A549 (cell line): ENCODE measurements around the gene NXF2. TPM values are rescaled to one million over a fixed set of nuclear protein-coding genes. Genes with fewer than 3 reads are reported as not detected.

Experiments used
- ATAC-seq, 2 experiments: fragments of 200-7000 bp in 1 of 2; fragments of >200 bp in 1 of 2; cut with Nextera tagmentation in 1 of 2; cut with Tn5 transposase in 1 of 2; 3 replicates each; pipeline versions ENCODE4 v1.8.0 to v1.9.1; 2018 to 2020; ENCODE audit warnings: mild to moderate bottlenecking in 1 of 2, moderate library complexity in 1 of 2
- CTCF ChIA-PET: fragments of 300-600 bp; sonication (Branson Sonifier 250); formaldehyde crosslinking; extraction: SDS; loops from one replicate; lab custom pipeline; 2021; ENCODE audit warnings: antibody characterized with exemption, inconsistent platforms; lab: Yijun Ruan, JAX
- POLR2A ChIA-PET: fragments of 350-600 bp; formaldehyde crosslinking; extraction: SDS; loops from one replicate; lab custom pipeline; 2021; ENCODE audit warnings: antibody characterized with exemption, inconsistent platforms; lab: Yijun Ruan, JAX
- DNase-seq, 2 experiments: peaks; one replicate each; pipeline versions ENCODE4 v3.0.0 to v3.0.0-alpha.2; 2011 to 2016; ENCODE audit warnings: low read depth in 1 of 2, low spot score in 1 of 2
- FAIRE-seq: peaks from 2 replicates; lab custom pipeline; 2011; peaks lifted over from hg19 to GRCh38; lab: Jason Lieb, UNC
- H3K27ac ChIP-seq, 2 experiments: fragments of >200 bp; sonication (Bioruptor Twin); formaldehyde crosslinking; 3 replicates each; pipeline ENCODE4 v1.5.1; 2016 to 2017
- H3K4me1 ChIP-seq: fragments of >200 bp; sonication (Bioruptor Twin); formaldehyde crosslinking; 3 replicates; pipeline ENCODE4 v1.6.1; 2016
- H3K4me2 ChIP-seq: fragments of >200 bp; sonication (Bioruptor Twin); formaldehyde crosslinking; 3 replicates; pipeline ENCODE4 v1.6.1; 2016
- H3K4me3 ChIP-seq: fragments of >200 bp; sonication (Bioruptor Twin); formaldehyde crosslinking; 3 replicates; pipeline ENCODE4 v1.5.1; 2016
- H3K9me3 ChIP-seq: fragments of >200 bp; sonication (Bioruptor Twin); formaldehyde crosslinking; 3 replicates; pipeline ENCODE4 v1.6.1; 2016
- CTCF ChIP-seq: fragments of >200 bp; sonication (Bioruptor Twin); formaldehyde crosslinking; IDR thresholded peaks from 3 replicates; pipeline ENCODE4 v1.5.1; 2016
- HDAC2 ChIP-seq: fragments of 200-600 bp; sonication (generic); IDR thresholded peaks from 2 replicates; pipeline ENCODE4 v1.6.1; 2016
- HES2 ChIP-seq: fragments of >200 bp; sonication (Bioruptor Twin); formaldehyde crosslinking; IDR thresholded peaks from 2 replicates; pipeline ENCODE4 v1.6.1; 2016
- MAFK ChIP-seq: fragments of 450-650 bp; IDR thresholded peaks from 2 replicates; pipeline ENCODE4 v1.6.1; 2014; ENCODE audit not compliant: partially characterized antibody
- MAZ ChIP-seq: fragments of 150-350 bp; IDR thresholded peaks from 2 replicates; pipeline ENCODE4 v1.6.1; 2014; ENCODE audit warnings: antibody characterized with exemption, low read depth, low read length, borderline replicate concordance
- NFE2L2 ChIP-seq: fragments of 150-350 bp; conservative IDR thresholded peaks from 2 replicates; pipeline ENCODE4 v1.6.1; 2014; ENCODE audit warnings: low read length
- POLR2AphosphoS2 ChIP-seq: conservative IDR thresholded peaks from 2 replicates; pipeline ENCODE4 v1.6.1; 2012; ENCODE audit warnings: low read length, improper control_type of control experiment, inconsistent platforms
- RAD21 ChIP-seq, 2 experiments: fragments of >200 bp in 1 of 2; sonication (Bioruptor Twin) in 1 of 2; formaldehyde crosslinking in 1 of 2; IDR thresholded peaks in 1 of 2; conservative IDR thresholded peaks in 1 of 2; 2 replicates in 1 of 2; 3 replicates in 1 of 2; pipeline ENCODE4 v1.6.1; 2012 to 2018; ENCODE audit warnings: inconsistent platforms in 1 of 2
- REST ChIP-seq: fragments of 200-600 bp; sonication (generic); IDR thresholded peaks from 2 replicates; pipeline ENCODE4 v1.6.1; 2016; ENCODE audit warnings: antibody characterized with exemption, mild to moderate bottlenecking, moderate library complexity
- RNF2 ChIP-seq: fragments of 200-600 bp; sonication (generic); IDR thresholded peaks from 2 replicates; pipeline ENCODE4 v1.6.1; 2016; ENCODE audit warnings: low read depth, mild to moderate bottlenecking, antibody characterized with exemption, moderate library complexity, borderline replicate concordance
- SMC3 ChIP-seq: fragments of >200 bp; sonication (Bioruptor Twin); formaldehyde crosslinking; IDR thresholded peaks from 3 replicates; pipeline ENCODE4 v1.6.1; 2018; ENCODE audit warnings: inconsistent platforms
- ZFP36 ChIP-seq: fragments of 450-650 bp; IDR thresholded peaks from 2 replicates; pipeline ENCODE4 v1.6.1; 2014; ENCODE audit warnings: borderline replicate concordance; ENCODE audit not compliant: partially characterized antibody
- ZSCAN20 ChIP-seq: fragments of 250-450 bp; sonication (Bioruptor Pico); IDR thresholded peaks from 2 replicates; pipeline ENCODE4 v1.8.0; 2022; ENCODE audit warnings: mild to moderate bottlenecking, moderate library complexity
- WGBS: methylation state at CpG from one replicate; pipeline ENCODE4 v1.1.6; 2017; ENCODE audit errors: missing lambda C conversion rate; 5-methylcytosine and 5-hydroxymethylcytosine counted together
- polyA plus RNA-seq, 4 experiments: library from polyadenylated mRNA; depleted of rRNA in 3 of 4; stranded (reverse); fragments of >200 nt; fragmentation: RNase III in 1 of 4; extraction: RNeasy Plus Mini Kit Qiagen cat#74134 plus additional on column Dnase treatment in 1 of 4; gene quantifications; 2 replicates in 3 of 4; 3 replicates in 1 of 4; pipeline ENCODE4 v1.2.3, GENCODE V29; 2011 to 2017

NXF2 gene
- polyA plus RNA-seq, 2 of the 4 experiments (the other 2 are of a cell fraction) = not detected

- DNase-seq = no peak
- no peak for ATAC-seq
- no peak for FAIRE-seq
- Histone ChIP-seq H3K27ac (no peak overlapping the region), H3K4me3 (no peak overlapping the region), H3K9me3 (no peaks in the 10 kb centered on the region), H3K4me1 (no peaks in the 10 kb centered on the region), H3K4me2 (no peak overlapping the region)
- ChIA-PET POLR2A (no interaction called here), CTCF (interaction anchor here (1.5 kb wide), 1 partner anchor 561 kb away, joined by 3 read pairs; no protein-coding TSS in a partner anchor)
- 21% methylated on average over 3 of the region's 19 CpGs for WGBS
- TF ChIP-seq MAZ (no peak), RNF2 (no peak), ZSCAN20 (CRISPR knock-in tag) (no peak), HDAC2 (no peak)
These were observed 92.6 kb downstream of the NXF2 start for GRCh38 chrX:102339312-102340298.

GRCh38 chrX:102341867-102342266, 94.9 kb downstream of the NXF2 start:
- Histone ChIP-seq H3K9me3 (no peaks in the 10 kb centered on the region), H3K27ac (no peak overlapping the region), H3K4me1 (no peaks in the 10 kb centered on the region), H3K4me3 (no peak overlapping the region), H3K4me2 (no peak overlapping the region)
- no peak for ATAC-seq
- TF ChIP-seq RAD21 (conservative IDR thresholded peaks at IDR 0.05 in 1 of 2, IDR thresholded peaks at IDR 0.05 in 1 of 2) = peak; percentile 4 to 10; a peak in 1 of 5 replicates
- TF ChIP-seq NFE2L2 = no peak
- TF ChIP-seq ZFP36 = no peak
- TF ChIP-seq MAFK = no peak
- CTCF ChIA-PET = no interaction called here
- POLR2A ChIA-PET = no interaction called here
- no peak for FAIRE-seq
- DNase-seq = no peak
- WGBS = 0% methylated on average over 2 of the region's 2 CpGs

GRCh38 chrX:102345916-102346315, 98.9 kb downstream of the NXF2 start:
- H3K4me1 ChIP-seq = no peaks in the 10 kb centered on the region
- no peaks in the 10 kb centered on the region for H3K9me3 ChIP-seq
- FAIRE-seq = peak; percentile 51

More at GRCh38 chrX:102345916-102346315, 98.9 kb downstream of the NXF2 start:
- H3K4me3 ChIP-seq = no peak overlapping the region
- CTCF ChIA-PET = no interaction called here
- no peak for TF ChIP-seq HES2
- no peak for TF ChIP-seq ZSCAN20 (CRISPR knock-in tag)
- peak; percentile 22 to 28; a peak in 2 of 5 replicates for TF ChIP-seq RAD21 (conservative IDR thresholded peaks at IDR 0.05 in 1 of 2, IDR thresholded peaks at IDR 0.05 in 1 of 2)
- no peak for TF ChIP-seq REST
- no peak for TF ChIP-seq POLR2AphosphoS2
- TF ChIP-seq CTCF = peak; percentile 51
- TF ChIP-seq SMC3 = peak; percentile 57; the same call in 2 of the 3 replicates
- ATAC-seq (peak; percentile 24 to 70; a peak in 2 of 6 replicates), DNase-seq (peak; percentile 2 to 31)
- 20% methylated on average over 3 of the region's 3 CpGs for WGBS
- POLR2A ChIA-PET = no interaction called here
- H3K4me2 ChIP-seq = no peak overlapping the region
- H3K27ac ChIP-seq = no peak overlapping the region

Other genes with a start within 250 kb of the NXF2 start
- gene TCEAL2, start 121.5 kb upstream of the NXF2 start, polyA plus RNA-seq (2011; rRNA removed) = not detected in 2 replicates
- gene TCEAL2, start 121.5 kb upstream of the NXF2 start, polyA plus RNA-seq (2017; fragmentation: RNase III; extraction: RNeasy Plus Mini Kit Qiagen cat#74134 plus additional on column Dnase treatment) = not detected in 3 replicates
- not detected in 2 replicates for gene TCEAL6, start 104.7 kb upstream of the NXF2 start, polyA plus RNA-seq (2011; rRNA removed)
- not detected in 3 replicates for gene TCEAL6, start 104.7 kb upstream of the NXF2 start, polyA plus RNA-seq (2017; fragmentation: RNase III; extraction: RNeasy Plus Mini Kit Qiagen cat#74134 plus additional on column Dnase treatment)
- gene BEX5, start 91.2 kb upstream of the NXF2 start, polyA plus RNA-seq (2011; rRNA removed) = not detected in 2 replicates
- not detected in 3 replicates for gene BEX5, start 91.2 kb upstream of the NXF2 start, polyA plus RNA-seq (2017; fragmentation: RNase III; extraction: RNeasy Plus Mini Kit Qiagen cat#74134 plus additional on column Dnase treatment)
- gene TCP11X1, start 31.9 kb upstream of the NXF2 start, polyA plus RNA-seq (2011; rRNA removed) = not detected in 2 replicates
- gene TCP11X1, start 31.9 kb upstream of the NXF2 start, polyA plus RNA-seq (2017; fragmentation: RNase III; extraction: RNeasy Plus Mini Kit Qiagen cat#74134 plus additional on column Dnase treatment) = not detected in 3 replicates
- not detected in 2 replicates for gene NXF2B, start 192.8 kb downstream of the NXF2 start, polyA plus RNA-seq (2011; rRNA removed)
- gene NXF2B, start 192.8 kb downstream of the NXF2 start, polyA plus RNA-seq (2017; fragmentation: RNase III; extraction: RNeasy Plus Mini Kit Qiagen cat#74134 plus additional on column Dnase treatment) = not detected in 3 replicates
- gene TCP11X2, start 224.6 kb downstream of the NXF2 start, polyA plus RNA-seq (2011; rRNA removed) = not detected in 2 replicates
- not detected in 3 replicates for gene TCP11X2, start 224.6 kb downstream of the NXF2 start, polyA plus RNA-seq (2017; fragmentation: RNase III; extraction: RNeasy Plus Mini Kit Qiagen cat#74134 plus additional on column Dnase treatment)